HepG2 (cell line): ENCODE measurements around the gene ANTXR1. TPM values are rescaled to one million over a fixed set of nuclear protein-coding genes. Genes with fewer than 3 reads are reported as not detected.

Source experiments
- AGO2 ChIP-seq: fragments of 200-400 bp; formaldehyde crosslinking; optimal IDR thresholded peaks from 2 replicates; pipeline ENCODE3; 2017; ENCODE audit warnings: mild to moderate bottlenecking, low read depth, low read length, moderate library complexity
- BORCS8-MEF2B ChIP-seq: sonication (generic); formaldehyde crosslinking; IDR thresholded peaks from 2 replicates; pipeline ENCODE4 v1.8.0; 2022; ENCODE audit warnings: mild to moderate bottlenecking, missing genetic modification reagents
- DRAP1 ChIP-seq: IDR thresholded peaks from 2 replicates; pipeline ENCODE4 v1.6.1; 2016; ENCODE audit warnings: missing genetic modification reagents, missing compliant biosample characterization
- EZH2 ChIP-seq: conservative IDR thresholded peaks from 2 replicates; pipeline ENCODE4 v1.6.1; 2012; ENCODE audit warnings: mild to moderate bottlenecking, low read depth, low read length, moderate library complexity
- NFE2L1 ChIP-seq: sonication (generic); formaldehyde crosslinking; IDR thresholded peaks from 2 replicates; pipeline ENCODE4 v1.4.0; 2020; ENCODE audit warnings: missing genetic modification reagents, mild to moderate bottlenecking, borderline replicate concordance
- PAX8 ChIP-seq: sonication (generic); formaldehyde crosslinking; IDR thresholded peaks from 2 replicates; pipeline ENCODE4 v1.8.0; 2022; ENCODE audit warnings: mild to moderate bottlenecking, missing genetic modification reagents, borderline replicate concordance
- POLR2G ChIP-seq: fragments of 200-400 bp; formaldehyde crosslinking; IDR thresholded peaks from 2 replicates; pipeline ENCODE4 v1.6.1; 2018; ENCODE audit warnings: mild to moderate bottlenecking, low read depth, low read length, moderate library complexity
- PRDM10 ChIP-seq: sonication (generic); formaldehyde crosslinking; IDR thresholded peaks from 2 replicates; pipeline ENCODE4 v1.4.0; 2020; ENCODE audit warnings: low read depth, missing genetic modification reagents
- SALL1 ChIP-seq: sonication (generic); formaldehyde crosslinking; IDR thresholded peaks from 2 replicates; pipeline ENCODE4 v1.8.0; 2022; ENCODE audit warnings: mild to moderate bottlenecking, missing genetic modification reagents
- SMYD3 ChIP-seq: sonication (generic); formaldehyde crosslinking; IDR thresholded peaks from 2 replicates; pipeline ENCODE4 v1.8.1; 2023; ENCODE audit warnings: mild to moderate bottlenecking, missing genetic modification reagents
- STAG1 ChIP-seq: sonication (generic); formaldehyde crosslinking; IDR thresholded peaks from 2 replicates; pipeline ENCODE4 v1.4.0; 2020; ENCODE audit warnings: missing genetic modification reagents
- TBP ChIP-seq: sonication (generic); formaldehyde crosslinking; IDR thresholded peaks from 2 replicates; pipeline ENCODE4 v1.5.0; 2020; ENCODE audit warnings: missing genetic modification reagents
- THAP8 ChIP-seq: sonication (generic); formaldehyde crosslinking; IDR thresholded peaks from 2 replicates; pipeline ENCODE4 v1.5.1; 2020; ENCODE audit warnings: missing genetic modification reagents, mild to moderate bottlenecking, borderline replicate concordance
- ZBTB8A ChIP-seq: sonication (generic); formaldehyde crosslinking; IDR thresholded peaks from 2 replicates; pipeline ENCODE4 v1.4.0; 2020; ENCODE audit warnings: mild to moderate bottlenecking, low read depth, missing genetic modification reagents, borderline replicate concordance
- ZFP36L2 ChIP-seq: sonication (generic); formaldehyde crosslinking; IDR thresholded peaks from 2 replicates; pipeline ENCODE4 v1.4.0; 2020; ENCODE audit warnings: missing genetic modification reagents
- ZFP91 ChIP-seq: sonication (generic); formaldehyde crosslinking; IDR thresholded peaks from 2 replicates; pipeline ENCODE4 v1.9.0; 2022; ENCODE audit warnings: missing genetic modification reagents, mild to moderate bottlenecking, borderline replicate concordance
- ZFYVE20 ChIP-seq: sonication (generic); formaldehyde crosslinking; IDR thresholded peaks from 2 replicates; pipeline ENCODE4 v1.8.0; 2023; ENCODE audit warnings: low read depth, mild to moderate bottlenecking, moderate library complexity, missing genetic modification reagents, borderline replicate concordance
- ZNF124 ChIP-seq: sonication (generic); formaldehyde crosslinking; IDR thresholded peaks from 2 replicates; pipeline ENCODE4 v1.4.0; 2020; ENCODE audit warnings: missing genetic modification reagents
- ZNF160 ChIP-seq: sonication (generic); formaldehyde crosslinking; IDR thresholded peaks from 2 replicates; pipeline ENCODE4 v1.8.0; 2022; ENCODE audit warnings: mild to moderate bottlenecking, inconsistent platforms, missing genetic modification reagents
- ZNF446 ChIP-seq: sonication (generic); formaldehyde crosslinking; IDR thresholded peaks from 2 replicates; pipeline ENCODE4 v1.5.0; 2020; ENCODE audit warnings: mild to moderate bottlenecking, missing genetic modification reagents
- ZNF550 ChIP-seq: sonication (generic); formaldehyde crosslinking; IDR thresholded peaks from 2 replicates; pipeline ENCODE4 v1.4.0; 2020; ENCODE audit warnings: mild to moderate bottlenecking, missing genetic modification reagents, borderline replicate concordance
- ZNF556 ChIP-seq: sonication (generic); formaldehyde crosslinking; IDR thresholded peaks from 2 replicates; pipeline ENCODE4 v1.4.0; 2020; ENCODE audit warnings: mild to moderate bottlenecking, missing genetic modification reagents, borderline replicate concordance
- ZNF616 ChIP-seq: sonication (generic); formaldehyde crosslinking; IDR thresholded peaks from 2 replicates; pipeline ENCODE4 v1.5.0; 2020; ENCODE audit warnings: low read depth, mild to moderate bottlenecking, missing genetic modification reagents
- ZNF629 ChIP-seq: sonication (generic); formaldehyde crosslinking; conservative IDR thresholded peaks from 2 replicates; pipeline ENCODE4 v1.5.0; 2020; ENCODE audit warnings: missing genetic modification reagents
- ZNF878 ChIP-seq: sonication (generic); formaldehyde crosslinking; IDR thresholded peaks from 2 replicates; pipeline ENCODE4 v1.8.1; 2023; ENCODE audit warnings: mild to moderate bottlenecking, missing genetic modification reagents, moderate library complexity
- polyA plus RNA-seq, 8 experiments: library from polyadenylated mRNA; depleted of rRNA in 3 of 8; stranded (reverse) in 7 of 8; unstranded in 1 of 8; fragments of >200 nt; fragmentation: Illumina TruSeq in 4 of 8; extraction: Trizol in 4 of 8; gene quantifications; 2 replicates each; pipeline versions ENCODE4 v1.2.1 to v1.2.3, GENCODE V29; 2011 to 2016; ENCODE audit warnings: low read depth in 4 of 8, missing spikeins in 1 of 8, mixed read lengths in 1 of 8; ENCODE audit not compliant: insufficient read depth in 1 of 8
- total RNA-seq, 5 experiments: library from RNA; depleted of rRNA; stranded (reverse); fragments of >200 nt; fragmentation: Illumina TruSeq; extraction: Trizol; gene quantifications; 2 replicates each; pipeline ENCODE4 v1.2.3, GENCODE V29; 2016; ENCODE audit warnings: low read depth in 1 of 5

ANTXR1 gene
- total and polyA plus RNA-seq, 2 of the 13 experiments (the other 11 are each of a cell fraction or from before 2014, with no cell fraction given), result 4.5 to 12.7 TPM

GRCh38 chr2:69200107-69200520 lies 187.1 kb downstream of the ANTXR1 start (continued):
- TF ChIP-seq ZFYVE20, result no peak
- TF ChIP-seq DRAP1 (CRISPR knock-in tag), result no peak
- no peak for TF ChIP-seq ZNF616 (CRISPR knock-in tag)
- no peak for TF ChIP-seq AGO2
- TF ChIP-seq STAG1 (CRISPR knock-in tag), result no peak; the same call in 1 of the 2 replicates
- TF ChIP-seq ZNF556 (CRISPR knock-in tag), result no peak
- TF ChIP-seq ZFP36L2, result no peak
- TF ChIP-seq SMYD3 (CRISPR knock-in tag), result no peak
- peak; percentile 89 for TF ChIP-seq SALL1 (CRISPR knock-in tag)
- TF ChIP-seq PRDM10, result 0 out of 2 replicates have a peak, but pooled peaks have one; percentile 34
- TF ChIP-seq ZNF550 (CRISPR knock-in tag), result no peak
- no peak for TF ChIP-seq ZNF160 (CRISPR knock-in tag)
- TF ChIP-seq BORCS8-MEF2B (CRISPR knock-in tag), result no peak
- no peak for TF ChIP-seq NFE2L1 (CRISPR knock-in tag)
- no peak for TF ChIP-seq ZNF124
- TF ChIP-seq TBP (CRISPR knock-in tag), result no peak
- no peak for TF ChIP-seq THAP8 (CRISPR knock-in tag)
- TF ChIP-seq ZNF446 (CRISPR knock-in tag), result no peak
- TF ChIP-seq POLR2G, result no peak
- no peak for TF ChIP-seq ZNF629 (CRISPR knock-in tag)
- no peak for TF ChIP-seq PAX8 (CRISPR knock-in tag)
- no peak for TF ChIP-seq ZBTB8A
- TF ChIP-seq EZH2, result no peak
- TF ChIP-seq ZNF878 (CRISPR knock-in tag), result peak; percentile 34; the same call in 1 of the 2 replicates
- no peak for TF ChIP-seq ZFP91 (CRISPR knock-in tag)
